Fibroblast of pulmonary artery (primary cell): ENCODE data around the gene HORMAD2.

Source experiments
- DNase-seq: peaks from one replicate; pipeline ENCODE4 v3.0.0-alpha.2; 2010; ENCODE audit warnings: low read depth
- H3K4me3 ChIP-seq: replicated peaks from 2 replicates; pipeline ENCODE4 v1.5.1; 2011; ENCODE audit warnings: low read depth, mild to moderate bottlenecking, control low read depth, low read length, moderate library complexity
- TF ChIP-seq, protein P1 (sequence below): IDR thresholded peaks from 2 replicates; pipeline ENCODE4 v1.5.1; 2011; ENCODE audit warnings: mild to moderate bottlenecking, control low read depth, low read length, inconsistent platforms; ENCODE audit errors: missing control alignments

The HORMAD2 gene, protein sequence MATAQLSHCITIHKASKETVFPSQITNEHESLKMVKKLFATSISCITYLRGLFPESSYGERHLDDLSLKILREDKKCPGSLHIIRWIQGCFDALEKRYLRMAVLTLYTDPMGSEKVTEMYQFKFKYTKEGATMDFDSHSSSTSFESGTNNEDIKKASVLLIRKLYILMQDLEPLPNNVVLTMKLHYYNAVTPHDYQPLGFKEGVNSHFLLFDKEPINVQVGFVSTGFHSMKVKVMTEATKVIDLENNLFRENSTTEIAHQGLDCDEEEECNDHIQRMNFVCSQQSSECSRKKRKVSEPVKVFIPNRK

DNA sequence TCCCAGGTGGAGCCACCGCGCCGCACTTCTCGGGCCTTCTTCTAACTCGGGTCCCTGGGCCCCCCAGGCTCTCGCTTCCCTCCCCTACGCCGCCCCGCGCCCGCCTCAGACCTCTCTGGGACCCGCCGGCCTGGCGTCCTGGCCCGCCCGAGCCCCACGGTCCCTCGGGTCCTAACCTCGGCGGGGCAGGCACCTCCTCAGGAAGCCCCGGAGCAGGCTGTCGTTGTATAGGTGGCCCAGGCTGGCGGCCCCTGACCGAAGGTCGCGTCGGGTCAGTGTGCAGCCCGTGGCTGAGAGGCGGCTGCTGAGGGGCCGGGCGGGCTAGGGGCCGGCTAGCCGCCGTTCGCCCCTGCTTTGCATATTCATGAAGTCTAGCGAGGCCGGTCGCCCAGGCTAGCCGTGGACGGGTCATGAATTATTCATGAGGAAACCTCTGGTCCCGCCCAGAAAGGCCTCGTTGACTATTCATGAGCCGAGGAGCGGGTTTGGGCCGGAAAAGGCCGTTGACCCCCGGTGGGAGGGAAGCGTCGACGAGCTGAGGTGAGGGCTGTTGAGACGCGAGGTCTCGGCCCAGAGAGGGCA lies at the start of gene HORMAD2:
TSS of gene HORMAD2 (plus strand) at position 513 of the 582 bp plus-strand sequence. CDS start 13,489 bp downstream, outside the sequence.
- H3K4me3 ChIP-seq: peak within 1 kb of the TSS; percentile 38

DNA sequence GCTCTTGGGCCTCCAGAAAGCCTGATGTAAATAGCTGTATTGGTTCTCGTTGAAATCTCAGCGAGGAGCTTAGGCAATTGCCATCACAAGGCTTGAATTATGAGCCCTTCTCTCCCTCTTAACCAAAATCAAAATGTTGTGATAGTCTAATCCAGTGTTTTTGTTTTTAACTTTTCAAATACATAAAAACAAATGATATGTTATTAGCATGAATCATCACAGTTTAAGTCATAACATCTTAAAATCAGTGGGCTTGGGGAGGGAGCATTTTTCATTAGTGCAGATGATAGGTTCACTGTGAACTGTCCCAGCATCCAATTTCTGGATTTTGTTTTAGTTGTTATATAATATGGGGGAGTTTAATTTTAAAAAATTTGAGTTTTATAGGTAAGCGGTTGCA lies 48.9 kb upstream of the HORMAD2 start:
- no peak overlapping the region for H3K4me3 ChIP-seq
- no peak for DNase-seq
- TF ChIP-seq, protein P1, sequence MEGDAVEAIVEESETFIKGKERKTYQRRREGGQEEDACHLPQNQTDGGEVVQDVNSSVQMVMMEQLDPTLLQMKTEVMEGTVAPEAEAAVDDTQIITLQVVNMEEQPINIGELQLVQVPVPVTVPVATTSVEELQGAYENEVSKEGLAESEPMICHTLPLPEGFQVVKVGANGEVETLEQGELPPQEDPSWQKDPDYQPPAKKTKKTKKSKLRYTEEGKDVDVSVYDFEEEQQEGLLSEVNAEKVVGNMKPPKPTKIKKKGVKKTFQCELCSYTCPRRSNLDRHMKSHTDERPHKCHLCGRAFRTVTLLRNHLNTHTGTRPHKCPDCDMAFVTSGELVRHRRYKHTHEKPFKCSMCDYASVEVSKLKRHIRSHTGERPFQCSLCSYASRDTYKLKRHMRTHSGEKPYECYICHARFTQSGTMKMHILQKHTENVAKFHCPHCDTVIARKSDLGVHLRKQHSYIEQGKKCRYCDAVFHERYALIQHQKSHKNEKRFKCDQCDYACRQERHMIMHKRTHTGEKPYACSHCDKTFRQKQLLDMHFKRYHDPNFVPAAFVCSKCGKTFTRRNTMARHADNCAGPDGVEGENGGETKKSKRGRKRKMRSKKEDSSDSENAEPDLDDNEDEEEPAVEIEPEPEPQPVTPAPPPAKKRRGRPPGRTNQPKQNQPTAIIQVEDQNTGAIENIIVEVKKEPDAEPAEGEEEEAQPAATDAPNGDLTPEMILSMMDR: no peak

More for the DNA sequence above, at the start of gene HORMAD2:
- TF ChIP-seq, protein P1: no peak
- peak; percentile 33 for DNase-seq

DNA sequence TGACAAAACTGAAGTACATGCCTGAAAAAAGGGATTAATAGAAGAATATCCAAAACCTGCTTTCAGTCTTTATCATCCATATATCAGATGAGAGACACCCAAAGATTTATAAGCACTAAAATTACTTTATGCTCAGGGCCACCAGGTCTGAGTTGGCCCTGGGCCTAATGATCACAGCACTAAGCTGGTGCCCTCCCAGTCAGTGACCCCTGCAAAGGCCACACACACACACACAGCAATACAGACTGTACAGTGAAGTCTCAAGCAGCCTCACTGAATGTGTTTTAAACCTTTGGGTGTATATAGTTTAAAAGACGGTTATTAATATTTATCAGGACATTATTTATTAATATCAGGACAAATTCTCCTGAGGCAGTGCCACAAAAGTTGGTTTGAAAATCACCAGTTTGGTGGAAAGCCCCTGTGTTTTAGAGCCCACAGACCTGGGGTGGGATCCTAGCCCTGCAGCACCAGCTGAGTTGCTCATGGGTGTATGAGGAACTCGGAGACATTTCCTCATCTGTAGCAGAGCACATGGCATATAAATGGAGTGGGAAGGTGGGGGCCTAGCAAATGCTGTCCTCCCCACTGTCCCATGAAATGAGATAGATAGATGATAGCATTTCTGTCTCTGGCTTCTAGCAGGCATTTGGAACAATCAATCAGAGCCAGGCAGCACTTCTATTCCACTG lies 48.4 kb upstream of the HORMAD2 start:
- TF ChIP-seq, protein P1: no peak
- no peak for DNase-seq
- no peak overlapping the region for H3K4me3 ChIP-seq

GRCh38 chr22:30033137-30033536 lies 47.1 kb upstream of the HORMAD2 start:
- H3K4me3 ChIP-seq: no peak overlapping the region
- TF ChIP-seq, protein P1: no peak
- no peak for DNase-seq

- no peak overlapping the region for H3K4me3 ChIP-seq
Observed at GRCh38 chr22:30033901-30034300, 46.4 kb upstream of the HORMAD2 start.

GRCh38 chr22:30036656-30037055 lies 43.6 kb upstream of the HORMAD2 start:
- DNase-seq: no peak
- TF ChIP-seq, protein P1: no peak
- H3K4me3 ChIP-seq: no peak overlapping the region

More at GRCh38 chr22:30033901-30034300, 46.4 kb upstream of the HORMAD2 start:
- DNase-seq: no peak
- TF ChIP-seq, protein P1: no peak
